RPMI7951 (cell line): ENCODE measurements around the gene SMYD2. TPM values are rescaled to one million over a fixed set of nuclear protein-coding genes. Genes with fewer than 3 reads are reported as not detected.
"Not testable (repeated sequence)": the region's sequence is repeated elsewhere in the genome, so short reads cannot be mapped to it uniquely, and the experiment has no call there.

Source experiments
- DNase-seq: peaks from one replicate; pipeline ENCODE4 v3.0.0-alpha.2; 2012; ENCODE audit warnings: low read depth
- total RNA-seq: library from RNA; depleted of rRNA; stranded (reverse); fragments of >200 nt; shearing (Covaris generic); gene quantifications from 2 replicates; pipeline ENCODE4 v1.2.3, GENCODE V29; 2014

Gene SMYD2
- total RNA-seq, 1 experiment from 2014 or later = 82.2 TPM

DNA sequence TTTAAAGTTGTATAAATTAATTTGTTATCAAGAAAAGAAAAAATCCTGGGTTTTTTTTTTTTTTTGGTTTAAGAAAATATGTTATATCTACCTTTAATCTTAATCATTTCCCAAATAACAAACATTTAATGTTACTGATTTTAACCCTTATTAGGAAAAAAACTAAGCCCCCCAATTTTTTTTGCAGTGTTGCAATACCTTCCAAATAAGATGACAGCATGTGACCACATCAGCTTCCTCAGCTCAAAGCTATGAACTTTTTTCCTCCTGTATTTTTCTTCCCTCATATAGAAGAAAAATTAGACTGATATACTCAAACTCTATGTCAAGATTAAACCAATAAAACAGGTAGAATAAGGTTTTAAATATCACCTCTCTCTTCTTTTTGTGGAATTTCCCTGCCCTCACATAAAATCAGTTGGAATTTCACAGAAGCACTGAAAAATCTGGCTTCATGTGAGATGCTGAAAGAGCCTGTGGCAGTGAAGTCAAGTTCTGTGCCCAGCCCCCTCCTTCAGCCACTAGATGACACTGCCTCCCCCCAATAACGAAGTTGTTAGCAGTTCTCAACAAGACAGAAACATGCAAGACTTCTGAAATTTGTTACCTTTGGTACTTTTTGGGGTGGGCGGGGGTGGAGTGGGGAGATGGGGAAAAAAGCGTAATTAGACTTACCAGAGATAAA is 9.6 kb upstream of the SMYD2 start:
- DNase-seq = no peak

DNA sequence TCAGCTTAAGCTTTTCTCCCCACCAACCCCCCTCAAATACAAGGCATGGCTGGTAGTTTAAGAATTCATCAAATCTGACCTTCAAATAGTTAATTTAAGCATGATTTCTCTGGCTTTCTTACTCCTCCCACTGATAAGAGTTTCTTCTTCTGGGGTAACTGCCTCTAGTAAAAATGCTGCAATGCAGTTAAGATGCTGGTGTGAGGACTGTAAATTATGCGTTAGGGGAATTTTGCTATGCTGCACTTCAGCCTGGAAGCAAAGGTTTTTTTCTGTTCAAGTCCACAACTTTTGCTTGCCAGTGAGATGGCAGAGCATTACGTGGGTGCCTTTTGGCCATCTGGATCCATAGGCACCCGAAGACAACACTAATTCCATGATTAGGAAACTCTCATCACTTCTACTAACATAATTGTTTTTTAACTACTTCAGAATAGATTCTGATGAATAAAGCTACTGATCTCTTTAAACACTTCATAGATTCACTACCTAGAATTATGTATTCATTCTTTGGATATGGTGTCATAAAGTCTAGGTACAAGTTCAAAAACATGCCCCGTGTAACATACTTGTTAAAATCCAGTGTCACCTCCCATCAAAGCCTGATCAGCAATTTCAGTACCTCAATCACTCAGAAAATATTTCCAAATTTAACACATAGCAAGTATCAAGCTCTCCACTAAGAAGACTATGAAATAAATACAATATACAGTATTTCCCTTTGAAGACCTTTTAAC is 8.8 kb upstream of the SMYD2 start:
- no peak for DNase-seq

DNA sequence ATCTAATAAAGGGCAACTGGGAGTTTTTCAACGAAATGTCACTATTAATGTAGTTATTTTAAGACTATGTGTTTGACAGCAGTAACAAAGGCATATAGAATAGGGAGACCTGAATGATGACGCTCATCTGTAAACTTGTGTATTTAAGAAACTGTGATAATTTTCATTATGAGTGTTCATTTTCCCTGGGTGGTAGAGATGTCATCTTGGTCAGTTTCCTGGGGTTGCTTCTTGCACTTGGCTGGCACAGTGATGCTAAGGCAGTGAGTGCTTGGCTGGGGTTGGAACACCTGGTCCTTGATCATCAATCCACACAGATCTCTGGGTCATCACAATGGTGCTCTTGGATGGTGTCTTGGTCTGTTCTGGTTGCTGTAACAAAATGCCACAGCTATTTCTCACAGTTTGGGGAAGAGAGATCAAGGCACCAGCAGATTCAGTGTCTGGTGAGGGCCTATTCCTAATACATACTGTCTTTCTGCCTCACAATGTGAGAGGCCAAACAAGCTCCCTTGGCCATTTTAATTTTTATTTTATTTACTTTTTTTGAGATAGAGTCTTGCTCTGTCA is 7.9 kb upstream of the SMYD2 start:
- DNase-seq = no peak

DNA sequence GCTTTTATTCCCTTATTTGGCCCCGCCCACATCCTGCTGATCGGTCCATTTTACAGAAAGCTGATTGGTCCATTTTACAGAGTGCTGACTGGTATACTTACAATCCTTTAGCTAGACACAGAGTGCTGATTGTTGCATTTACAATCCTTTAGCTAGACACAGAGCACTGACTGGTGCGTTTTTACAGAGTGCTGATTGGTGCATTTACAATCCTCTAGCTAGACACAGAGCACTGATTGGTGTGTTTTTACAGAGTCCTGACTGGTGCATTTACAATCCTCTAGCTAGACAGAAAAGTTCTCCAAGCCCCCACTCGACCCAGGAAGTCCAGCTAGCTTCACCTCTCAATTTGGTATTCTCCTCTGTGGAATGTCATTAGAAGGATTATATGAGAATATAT is 5.3 kb upstream of the SMYD2 start:
- not testable (repeated sequence) for DNase-seq

DNA sequence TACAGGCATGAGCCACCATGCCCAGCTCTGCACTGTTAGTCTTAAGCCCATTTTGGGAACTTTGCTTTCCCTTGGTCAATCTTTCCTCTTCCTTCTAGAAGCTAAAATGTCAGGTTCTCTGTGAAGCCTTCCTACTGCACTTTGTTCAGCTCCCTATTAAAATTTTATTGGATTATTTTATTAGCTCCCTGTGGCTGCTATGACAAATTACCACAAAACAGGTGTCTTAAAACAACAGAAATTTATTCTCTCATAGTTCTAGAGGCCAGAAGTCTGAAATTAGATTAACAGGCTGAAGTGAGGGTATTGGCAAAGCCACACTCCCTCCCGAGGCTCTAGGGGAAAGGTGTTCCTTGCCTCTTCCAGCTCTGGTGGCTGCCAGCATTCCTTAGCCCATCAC is 4.2 kb upstream of the SMYD2 start:
- DNase-seq = no peak

DNA sequence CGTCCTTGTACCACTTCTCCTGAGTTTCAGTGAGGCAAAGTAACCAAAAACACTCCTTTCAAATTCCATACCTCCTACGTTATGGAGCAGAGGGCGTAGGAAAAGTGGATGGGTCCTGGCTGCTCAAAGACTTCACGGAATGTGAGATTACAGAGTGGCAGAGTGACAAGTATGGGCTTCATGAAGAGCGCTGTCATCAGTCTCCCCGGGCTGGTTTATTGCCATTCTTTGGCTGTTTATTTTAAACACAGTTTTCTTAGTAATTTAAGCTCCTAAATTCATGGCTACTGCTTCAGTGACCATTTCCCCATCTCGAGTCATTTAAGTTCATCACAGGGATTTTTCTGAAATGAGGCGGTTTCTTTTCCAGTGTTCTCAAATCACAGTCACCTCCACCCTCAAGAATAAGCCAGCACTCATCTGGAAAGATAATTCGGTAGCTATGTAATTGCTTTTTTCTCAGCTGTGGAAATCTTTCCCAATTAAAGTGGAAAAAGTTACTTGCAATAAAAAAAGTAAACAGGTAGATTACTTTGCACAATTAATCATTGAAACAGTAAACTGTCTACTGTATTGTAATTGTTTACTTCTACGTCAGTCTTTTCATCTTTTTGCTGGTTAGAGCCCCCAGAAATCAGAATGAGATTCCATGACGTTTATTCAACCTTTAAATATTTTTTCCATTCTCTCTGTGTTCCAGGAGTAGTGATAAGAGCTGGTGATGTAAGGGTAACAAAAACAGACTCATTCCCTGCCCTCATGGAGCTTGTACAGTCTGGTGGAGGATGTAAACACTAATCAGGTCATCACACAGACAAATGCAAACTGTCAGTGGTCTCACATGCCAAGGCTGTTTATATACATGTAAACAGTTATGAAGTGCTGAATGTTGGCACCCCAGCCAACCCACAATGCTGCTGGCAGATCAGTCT is 3.0 kb upstream of the SMYD2 start:
- DNase-seq = no peak

DNA sequence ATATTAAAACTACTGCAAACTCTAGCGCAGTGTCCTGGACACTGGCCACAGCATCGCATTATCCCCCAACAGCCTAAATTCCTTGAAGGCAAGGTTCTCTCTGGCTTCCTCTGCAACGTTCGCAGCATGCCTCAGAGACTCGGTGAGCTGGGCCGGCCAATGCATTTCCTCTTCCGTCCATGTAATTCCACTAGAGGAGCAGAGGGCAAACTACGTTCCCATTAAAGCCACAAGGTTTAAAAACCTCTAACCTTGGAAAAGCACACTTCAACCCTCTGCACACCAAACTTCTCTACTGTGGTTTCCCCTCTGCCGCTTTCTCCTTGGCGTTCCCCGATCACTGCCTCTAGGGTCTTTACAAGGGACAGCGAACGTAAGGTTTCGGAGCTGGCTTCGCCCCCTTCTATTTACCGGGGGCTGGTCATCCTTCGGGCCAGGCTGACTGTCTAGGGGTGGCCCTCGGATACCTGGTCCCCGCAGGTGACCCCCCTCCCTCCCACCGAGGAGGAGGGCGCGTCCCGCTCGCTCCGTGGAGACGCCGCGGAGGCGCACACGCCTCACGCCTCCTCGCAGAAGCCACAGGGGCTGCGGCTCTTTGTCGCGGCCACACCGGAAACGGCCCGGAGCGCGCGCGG is 456 bp upstream of the SMYD2 start:
- DNase-seq = peak; percentile 62

DNA sequence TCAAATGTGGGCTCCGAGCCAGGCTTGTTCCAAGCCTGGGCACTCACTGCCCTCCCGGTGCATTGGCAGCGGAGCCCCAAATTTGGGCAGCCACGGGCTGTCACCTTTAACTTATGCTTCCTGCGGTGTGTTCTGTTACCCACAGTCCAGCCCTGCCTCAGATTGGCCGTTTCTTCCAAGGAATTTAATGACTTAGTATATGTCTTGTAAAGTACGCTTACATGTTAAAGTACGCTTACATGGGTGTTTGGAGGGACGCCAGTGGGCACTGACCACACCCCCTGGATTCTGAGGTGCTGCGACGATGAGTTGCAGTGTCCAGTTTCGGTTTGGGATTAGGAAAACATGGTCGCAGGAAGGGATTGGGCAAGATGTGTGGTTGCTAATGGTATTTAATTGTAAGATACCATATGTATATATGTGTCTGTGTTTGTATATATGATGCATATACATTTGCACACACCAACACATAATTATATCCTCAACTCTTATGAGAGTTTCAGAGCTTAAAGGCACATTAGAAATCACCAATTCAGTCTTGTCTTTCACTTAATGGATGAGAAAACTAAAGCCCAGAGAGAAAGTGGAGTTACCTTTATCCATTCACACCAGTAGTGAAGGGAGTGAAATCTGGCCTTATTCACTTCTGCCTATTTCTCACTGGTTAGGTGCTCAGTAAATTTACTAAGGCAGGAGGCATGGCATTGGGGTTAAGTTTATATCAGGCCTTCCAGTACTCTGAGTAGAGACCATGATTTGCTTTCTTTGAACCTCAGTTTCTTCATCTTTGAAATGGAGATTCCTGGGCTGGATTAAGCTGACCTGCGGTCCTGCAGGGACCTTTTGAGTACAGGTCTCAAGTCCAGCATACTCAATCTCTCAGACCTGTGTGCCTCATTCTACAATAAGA is 1.0 kb downstream of the SMYD2 start:
- peak; percentile 75 for DNase-seq

DNA sequence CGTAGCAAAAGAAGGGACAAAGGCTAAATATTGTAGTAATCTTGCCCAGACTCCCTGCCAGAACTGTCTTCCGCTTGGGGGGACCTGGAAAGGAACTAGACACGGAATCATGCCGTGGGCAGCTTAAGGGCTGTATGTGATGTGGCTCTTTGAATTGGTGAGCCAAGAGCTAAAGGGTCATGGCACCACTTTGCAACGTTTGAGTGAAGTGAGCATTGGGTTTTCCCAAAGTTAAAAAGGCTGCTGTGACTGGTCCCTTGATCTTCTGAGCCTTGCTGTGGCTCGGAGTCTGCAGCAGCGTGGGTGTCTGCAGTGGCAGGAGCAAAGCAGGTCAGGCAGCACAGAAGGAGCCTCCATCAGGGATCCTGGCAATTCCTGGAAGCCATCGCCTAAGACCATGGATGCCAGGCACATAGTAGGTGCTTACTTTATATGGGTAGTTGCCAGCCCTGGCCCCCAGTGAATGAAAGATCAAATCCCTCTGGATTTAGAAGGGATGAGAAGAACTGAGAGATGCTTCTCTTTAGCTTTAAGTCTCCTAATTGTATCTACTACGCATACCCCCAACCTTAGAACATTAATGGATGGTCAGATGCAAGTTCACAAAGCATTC is 1.8 kb downstream of the SMYD2 start:
- no peak for DNase-seq

DNA sequence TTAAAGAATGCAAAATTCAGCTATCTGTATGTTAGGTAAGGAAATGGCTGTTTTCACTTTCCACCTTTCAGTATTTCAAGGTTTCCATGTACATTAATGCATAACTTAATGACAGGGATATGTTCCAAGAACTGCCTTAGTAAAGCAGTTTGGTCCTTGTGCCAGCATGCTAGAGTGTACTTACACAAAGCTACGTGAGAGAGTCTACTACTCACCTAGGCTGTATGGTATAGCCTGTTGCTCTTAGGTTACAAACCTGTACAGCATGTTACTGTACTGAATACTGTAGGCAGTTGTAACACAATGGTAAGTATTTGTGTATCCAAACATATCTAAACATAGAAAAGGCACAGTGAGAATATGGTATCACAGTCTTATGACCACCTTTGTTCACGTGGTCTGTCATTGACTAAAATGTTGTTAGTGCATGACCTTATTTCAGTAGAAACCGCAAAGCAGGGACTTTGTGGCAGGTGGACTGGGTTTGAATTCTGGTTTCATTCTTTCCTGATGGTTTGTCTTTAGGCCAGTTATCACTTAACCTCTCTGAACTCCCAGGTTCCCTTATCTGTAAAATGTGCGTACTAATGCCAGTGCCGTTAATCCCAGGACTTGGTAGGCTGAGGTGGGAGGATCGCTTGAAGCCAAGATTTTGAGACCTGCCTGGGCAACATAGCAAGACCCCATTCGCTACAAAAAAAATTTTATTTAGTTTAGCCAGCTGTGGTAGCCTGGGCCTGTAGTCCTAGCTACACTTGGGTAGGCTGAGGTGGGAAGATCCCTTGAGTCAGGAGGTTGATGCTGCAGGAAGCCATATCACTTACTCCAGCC is 4.9 kb downstream of the SMYD2 start:
- no peak for DNase-seq

DNA sequence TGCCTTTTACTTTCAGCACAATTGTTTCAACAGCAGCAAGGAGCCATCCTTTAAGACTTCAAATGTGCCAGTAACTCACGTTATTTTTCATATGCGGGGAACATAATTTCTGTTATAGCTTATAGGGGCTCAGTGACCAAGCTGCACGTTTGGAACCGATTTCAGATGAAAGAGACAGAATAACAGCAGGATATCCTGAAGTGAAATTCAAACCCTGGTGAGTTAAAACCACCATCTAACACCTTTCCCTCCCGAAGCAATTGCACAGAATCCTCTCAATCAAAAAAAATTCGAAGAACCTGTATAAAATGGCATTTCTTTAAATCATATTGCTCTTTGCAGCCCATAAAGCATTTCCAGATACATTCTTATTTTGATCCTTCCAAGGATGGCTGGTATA is 6.9 kb downstream of the SMYD2 start:
- no peak for DNase-seq

DNA sequence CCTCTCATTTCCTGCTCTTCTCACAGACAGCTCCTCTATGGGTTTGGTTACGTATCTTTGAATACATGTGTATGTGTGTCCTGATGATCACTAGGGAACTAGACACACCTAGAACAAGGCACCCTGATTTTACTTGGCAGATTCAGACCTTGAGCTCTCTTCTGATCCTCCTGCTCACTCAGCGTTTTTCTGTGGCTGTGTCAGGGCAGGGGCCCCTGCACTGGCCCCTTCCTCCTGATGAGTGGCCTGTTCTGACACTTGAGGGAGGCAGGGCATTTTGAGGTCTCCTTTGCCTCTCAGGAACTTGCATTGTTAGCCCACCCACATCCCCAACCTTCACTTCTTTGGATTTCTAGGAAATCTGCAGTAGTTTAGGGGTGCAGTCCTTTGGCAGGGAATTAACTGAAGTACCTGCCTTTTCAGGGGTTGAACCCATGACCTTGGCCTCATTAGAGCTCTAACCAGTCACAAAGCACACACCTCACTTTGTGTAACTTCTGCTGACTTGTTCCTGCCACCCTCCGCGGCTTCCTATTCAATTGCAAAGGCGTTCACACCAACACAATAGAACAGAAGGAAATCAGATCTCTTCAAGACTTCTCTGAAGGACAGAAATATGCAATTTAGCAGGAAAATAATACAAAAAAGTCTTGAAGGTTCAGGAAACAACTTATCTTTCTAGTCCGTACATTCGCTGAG is 8.8 kb downstream of the SMYD2 start:
- no peak for DNase-seq

DNA sequence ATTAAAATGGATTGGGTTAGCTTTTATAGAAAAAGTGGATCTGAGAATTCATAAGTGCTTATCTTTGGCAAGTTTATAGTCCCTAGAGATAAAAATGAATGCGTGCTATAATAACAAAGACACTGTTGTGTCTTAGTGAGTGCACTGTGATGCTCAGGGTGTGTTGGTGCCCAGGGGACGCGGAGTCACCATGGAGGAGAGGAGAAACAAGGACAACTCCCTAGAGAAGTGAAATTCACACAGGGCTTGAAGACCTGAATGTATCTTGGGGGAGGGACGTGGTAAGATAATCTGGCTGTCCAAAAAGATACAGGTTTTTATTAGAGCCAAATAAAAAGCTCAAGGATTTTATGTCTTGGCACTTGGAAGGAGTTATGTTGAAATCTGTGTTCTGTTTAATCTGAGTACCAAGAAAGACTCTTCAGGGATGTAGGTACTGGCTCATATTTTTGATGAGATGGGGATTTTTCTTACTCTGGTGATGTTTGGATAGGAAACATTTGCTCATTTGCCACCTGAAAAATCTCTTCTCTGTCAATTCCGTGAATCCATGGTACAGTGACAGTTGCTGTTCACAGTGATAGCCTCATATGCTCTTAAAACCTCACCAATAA is 9.6 kb downstream of the SMYD2 start:
- DNase-seq = no peak

DNA sequence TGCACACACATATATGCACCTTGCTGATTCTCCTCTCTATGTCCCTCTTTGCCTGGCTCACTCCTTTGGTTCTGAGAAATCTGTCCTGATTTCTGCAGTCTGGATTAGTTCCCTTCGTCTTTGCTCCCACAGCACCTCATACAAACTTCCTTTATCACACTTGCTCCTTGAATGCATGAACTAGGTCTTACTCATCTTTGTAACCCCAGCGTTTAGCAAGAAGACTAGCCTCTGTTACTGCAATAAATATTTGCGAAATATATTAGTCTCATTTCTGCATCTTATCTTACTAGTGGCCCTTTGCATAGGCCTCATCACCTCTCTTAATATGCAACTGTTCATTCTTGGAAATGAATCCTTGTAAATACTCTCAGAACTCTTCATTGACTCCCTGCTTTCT is 11.4 kb downstream of the SMYD2 start:
- no peak for DNase-seq

DNA sequence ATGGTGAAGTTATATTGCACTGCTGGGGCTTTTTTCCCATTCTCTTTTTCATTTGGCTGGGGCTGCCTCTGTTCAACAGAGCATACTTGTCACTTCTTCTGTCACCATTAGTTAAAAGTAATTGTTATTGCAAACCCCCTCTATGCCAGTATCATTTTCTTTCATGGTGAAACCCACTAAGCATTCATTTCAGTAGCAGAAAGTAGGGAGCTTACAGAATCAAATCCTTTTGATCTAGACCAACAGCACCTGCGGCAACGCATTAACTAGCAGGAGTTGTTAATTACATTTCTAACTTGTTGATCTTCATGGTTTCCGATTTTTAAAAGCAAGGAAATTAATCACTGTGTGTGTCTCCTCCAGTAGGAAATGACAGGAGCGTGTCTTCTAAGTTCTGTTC is 15.0 kb downstream of the SMYD2 start:
- DNase-seq = no peak

DNA sequence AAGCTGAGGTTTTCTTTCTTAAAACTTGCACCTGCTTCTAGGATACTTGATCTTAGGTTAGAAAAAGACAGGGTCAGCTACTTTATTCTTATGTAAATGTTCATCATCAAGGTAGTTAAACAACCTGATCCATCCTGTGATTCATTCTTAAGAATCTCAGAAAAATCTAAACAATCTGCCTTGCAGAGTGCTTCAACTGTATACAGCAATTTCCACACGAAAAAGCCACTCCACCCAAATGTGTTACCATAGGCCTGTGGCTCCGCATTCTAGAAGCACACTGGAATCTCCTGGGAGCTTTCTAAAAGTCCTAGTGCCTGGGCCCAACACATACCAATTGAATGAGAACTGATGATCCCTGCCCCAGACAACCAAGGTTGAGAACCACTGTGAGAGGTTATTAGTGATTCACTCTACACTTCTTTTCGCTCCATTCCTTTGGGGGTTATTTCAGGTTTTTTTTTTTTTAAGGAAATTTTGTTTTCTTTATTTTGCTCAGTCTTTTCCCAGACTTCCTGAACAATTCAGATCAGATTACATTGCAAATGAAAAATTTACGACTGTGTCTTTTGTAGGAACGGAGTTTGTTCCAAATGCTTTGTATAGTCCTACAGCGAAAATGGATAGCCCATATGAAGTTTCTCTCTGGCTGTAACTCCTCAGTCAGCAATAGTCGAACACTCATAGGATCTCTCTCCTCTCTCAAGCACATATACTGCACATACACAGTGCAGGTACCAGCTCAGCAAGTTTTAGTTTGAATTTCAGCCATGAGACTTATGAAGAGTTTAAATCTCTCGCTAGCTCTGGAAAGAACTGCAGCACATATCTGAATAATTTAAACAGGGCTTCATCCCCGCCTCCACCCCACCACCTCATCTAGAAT is 16.1 kb downstream of the SMYD2 start:
- DNase-seq = peak; percentile 6

DNA sequence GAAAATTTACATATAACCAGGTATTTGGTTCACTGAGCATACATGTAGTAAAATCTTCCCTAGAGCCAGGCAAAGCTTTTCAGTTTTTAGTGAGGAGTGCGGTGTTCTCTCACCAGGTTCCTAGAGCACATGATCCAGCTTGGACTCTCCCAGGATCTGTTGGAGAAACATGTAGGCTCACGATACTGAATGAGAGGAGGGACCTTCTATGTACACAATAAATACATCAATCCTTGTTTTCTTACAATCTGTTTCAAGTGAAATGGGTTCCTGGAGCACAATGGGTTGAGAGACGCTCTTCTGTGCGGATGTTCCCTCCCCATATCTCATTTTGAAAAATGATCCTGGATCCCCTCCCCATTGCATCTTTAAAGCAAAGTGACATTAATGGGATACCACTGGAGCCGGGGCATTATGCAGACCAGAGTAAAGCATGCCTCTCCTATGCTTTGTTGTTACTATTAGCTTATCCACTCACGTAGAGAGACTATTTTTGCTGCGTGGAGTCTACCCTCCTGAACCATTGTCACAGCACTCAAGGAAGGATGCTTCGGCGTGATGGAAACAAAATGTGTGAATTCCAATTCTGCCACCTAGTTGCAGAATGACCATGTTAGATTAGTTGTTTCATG is 19.3 kb downstream of the SMYD2 start:
- no peak for DNase-seq
